GM23338 (cell line): ENCODE data around the gene DLGAP5.

ENCODE experiments used
- CTCF ChIP-seq, 2 experiments: fragments of 200-600 bp in 1 of 2; sonication (generic) in 1 of 2; conservative IDR thresholded peaks; 2 replicates each; pipeline versions ENCODE4 v1.5.1 to v1.6.1; 2016 to 2017; ENCODE audit warnings: antibody characterized with exemption in 2 of 2, low read depth in 2 of 2, mild to moderate bottlenecking in 2 of 2, moderate library complexity in 1 of 2
- EZH2phosphoT487 ChIP-seq: fragments of 200-600 bp; sonication (generic); IDR thresholded peaks from one replicate; pipeline ENCODE4 v1.8.1; 2018; ENCODE audit warnings: antibody characterized with exemption; ENCODE audit not compliant: unreplicated experiment
- POLR2AphosphoS5 ChIP-seq: IDR thresholded peaks from 2 replicates; pipeline ENCODE4 v1.6.1; 2016; ENCODE audit warnings: antibody characterized with exemption, low read depth

GRCh38 chr14:55120571-55121495 is 70.6 kb downstream of the DLGAP5 start:
- TF ChIP-seq CTCF (conservative IDR thresholded peaks at IDR 0.05; ENCODE audit: low read depth in 2 of 2) (no peak), EZH2phosphoT487 (no peak), POLR2AphosphoS5 (no peak)
